ENCODE measurements around the gene ZBTB21. TPM values are rescaled to one million over a fixed set of nuclear protein-coding genes. Genes with fewer than 3 reads are reported as not detected.

Gene ZBTB21
- total RNA-seq, 1 donor: 60.4 TPM

Other genes with a start within 250 kb of the ZBTB21 start
- gene RIPK4, start 243.3 kb downstream of the ZBTB21 start, total RNA-seq: 0.31 TPM
- gene PRDM15, start 131.0 kb downstream of the ZBTB21 start, total RNA-seq: 8.1 TPM
- 5.6 TPM for gene C2CD2, start 56.3 kb downstream of the ZBTB21 start, total RNA-seq
- gene UMODL1, start 61.0 kb upstream of the ZBTB21 start, total RNA-seq: under 0.01 TPM
- 33.0 TPM for gene ABCG1, start 208.8 kb upstream of the ZBTB21 start, total RNA-seq

Data from mononuclear cell (primary cell).